Gastrocnemius medialis (tissue), 4 donors: Measurements from ENCODE around the gene PTPA. TPM values are rescaled to one million over a fixed set of nuclear protein-coding genes. Genes with fewer than 3 reads are reported as not detected.

Source experiments
- ATAC-seq, 2 donors: fragments of 150-250 bp; one replicate each; pipeline ENCODE4 v1.9.1; 2016
- DNase-seq, 2 donors: peaks; one replicate each; pipeline ENCODE4 v3.0.0-alpha.2; 2019
- H3K27ac ChIP-seq, 4 donors: fragments of 200-600 bp; sonication (generic); 1 replicate in 1 of 4; 2 replicates in 3 of 4; pipeline ENCODE4 v1.5.1; 2016 to 2018; ENCODE audit warnings: mild to moderate bottlenecking in 2 of 4, moderate library complexity in 1 of 4
- H3K27me3 ChIP-seq, 3 donors: fragments of 200-600 bp; sonication (generic) in 2 of 3; 1 replicate in 1 of 3; 2 replicates in 2 of 3; pipeline versions ENCODE4 v1.5.1 to v1.6.0; 2016 to 2019; ENCODE audit warnings: mild to moderate bottlenecking in 1 of 3, moderate library complexity in 1 of 3
- H3K36me3 ChIP-seq, 2 donors: fragments of 200-600 bp; sonication (generic) in 1 of 2; one replicate each; pipeline ENCODE4 v1.5.1; 2017 to 2018
- H3K4me1 ChIP-seq, 2 donors: fragments of 200-600 bp; sonication (generic) in 1 of 2; one replicate each; pipeline ENCODE4 v1.5.1; 2016 to 2017; ENCODE audit warnings: mild to moderate bottlenecking in 2 of 2
- H3K4me3 ChIP-seq, 4 donors: fragments of 200-600 bp; sonication (generic) in 3 of 4; 1 replicate in 1 of 4; 2 replicates in 3 of 4; pipeline ENCODE4 v1.5.1; 2016 to 2019; ENCODE audit warnings: mild to moderate bottlenecking in 2 of 4
- H3K9me3 ChIP-seq, 3 donors: fragments of 200-600 bp; sonication (generic) in 2 of 3; 1 replicate in 1 of 3; 2 replicates in 2 of 3; pipeline ENCODE4 v1.5.1; 2016 to 2019
- POLR2A ChIP-seq, 2 donors: fragments of 450-650 bp; IDR thresholded peaks; one replicate each; pipeline ENCODE4 v1.6.1; 2017; ENCODE audit warnings: antibody characterized with exemption in 2 of 2, mild to moderate bottlenecking in 2 of 2, moderate library complexity in 2 of 2
- in situ Hi-C, 4 donors: fragments of 200-750 bp; cut with MboI; loops; one replicate each; pipeline versions ENCODE4 v1.15.0 to v1.8.0; 2017; ENCODE audit warnings: low sequenced_read_pairs in 4 of 4
- intact Hi-C: fragments of 100-400 bp; cut with DNase I; formaldehyde crosslinking; loops from one replicate; pipeline ENCODE4 v1.15.1; 2023; ENCODE audit warnings: low total_unique reads
- total RNA-seq, 4 donors: library from RNA; depleted of rRNA; stranded (reverse); fragments of >200 nt; gene quantifications; one replicate each; pipeline versions ENCODE4 v1.1.0 to v1.2.3, GENCODE V29; 2016
- TF ChIP-seq, protein P1 (sequence below), 5 experiments: fragments of 450-650 bp in 3 of 5; fragments of 200-600 bp in 2 of 5; sonication (generic) in 2 of 5; IDR thresholded peaks in 4 of 5; conservative IDR thresholded peaks in 1 of 5; 1 replicate in 4 of 5; 2 replicates in 1 of 5; pipeline ENCODE4 v1.5.1; 2016 to 2019; ENCODE audit warnings: antibody characterized with exemption in 5 of 5, mild to moderate bottlenecking in 3 of 5, moderate library complexity in 3 of 5

PTPA gene
- total RNA-seq, 4 donors from 2014 or later = 37.6 to 71.6 (median 53.5) TPM

DNA sequence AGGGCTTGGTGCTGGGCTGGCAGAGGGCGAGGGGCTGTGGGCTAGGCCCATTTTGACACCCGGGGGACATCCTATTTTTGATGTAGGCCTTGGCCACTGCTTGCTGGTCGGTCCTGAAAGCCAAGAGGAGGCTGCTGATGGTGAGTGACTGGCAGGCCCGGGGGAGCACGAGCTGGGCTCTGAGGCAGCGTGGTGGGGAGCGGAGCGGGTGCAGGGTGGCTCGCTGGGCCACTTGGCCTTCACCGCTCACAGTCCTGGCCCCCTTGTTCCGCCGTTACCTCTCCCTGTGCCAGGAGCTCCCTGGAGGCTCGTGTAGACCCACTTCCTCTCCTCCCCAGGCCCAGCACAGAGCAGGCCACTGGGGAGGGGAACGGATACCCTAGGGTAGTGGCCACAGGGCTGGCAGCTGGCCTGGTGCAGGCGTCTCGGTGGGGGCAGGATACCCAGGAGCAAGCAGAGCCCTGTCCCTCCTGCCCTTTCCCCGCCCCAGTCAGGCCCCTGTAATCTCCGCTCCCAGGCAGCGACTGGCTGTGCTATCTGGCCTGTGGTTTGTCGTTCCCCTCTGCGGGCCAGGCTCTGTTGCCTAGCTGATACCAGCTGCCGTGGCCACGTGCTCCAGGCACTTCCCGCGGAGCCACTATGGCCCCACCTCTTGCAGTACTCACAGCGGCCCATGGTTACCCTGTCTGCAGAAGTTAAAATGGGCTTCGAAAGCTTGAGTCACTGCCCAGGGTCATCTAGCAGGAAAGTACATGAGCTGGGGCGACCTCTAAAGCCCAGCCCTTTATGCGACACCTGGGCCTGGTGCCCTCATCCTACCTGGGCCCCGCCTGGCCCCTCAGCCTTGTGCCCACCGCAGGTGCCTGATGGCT is 42.0 kb upstream of the PTPA start:
- in situ Hi-C loops (no loop called here), intact Hi-C loops (no loop called here)
- Histone ChIP-seq H3K4me3 (no peak overlapping the region), H3K9me3 (no peaks in the 10 kb centered on the region), H3K27ac (peak overlapping the region; percentile 18 to 76 (median 62)), H3K36me3 (peaks cover 0 to 45% of the 10 kb centered on the region in 2 donors), H3K27me3 (no peaks in the 10 kb centered on the region), H3K4me1 (no peaks in the 10 kb centered on the region)
- no peak for TF ChIP-seq POLR2A (IDR thresholded peaks at IDR 0.05)
- TF ChIP-seq, protein P1, sequence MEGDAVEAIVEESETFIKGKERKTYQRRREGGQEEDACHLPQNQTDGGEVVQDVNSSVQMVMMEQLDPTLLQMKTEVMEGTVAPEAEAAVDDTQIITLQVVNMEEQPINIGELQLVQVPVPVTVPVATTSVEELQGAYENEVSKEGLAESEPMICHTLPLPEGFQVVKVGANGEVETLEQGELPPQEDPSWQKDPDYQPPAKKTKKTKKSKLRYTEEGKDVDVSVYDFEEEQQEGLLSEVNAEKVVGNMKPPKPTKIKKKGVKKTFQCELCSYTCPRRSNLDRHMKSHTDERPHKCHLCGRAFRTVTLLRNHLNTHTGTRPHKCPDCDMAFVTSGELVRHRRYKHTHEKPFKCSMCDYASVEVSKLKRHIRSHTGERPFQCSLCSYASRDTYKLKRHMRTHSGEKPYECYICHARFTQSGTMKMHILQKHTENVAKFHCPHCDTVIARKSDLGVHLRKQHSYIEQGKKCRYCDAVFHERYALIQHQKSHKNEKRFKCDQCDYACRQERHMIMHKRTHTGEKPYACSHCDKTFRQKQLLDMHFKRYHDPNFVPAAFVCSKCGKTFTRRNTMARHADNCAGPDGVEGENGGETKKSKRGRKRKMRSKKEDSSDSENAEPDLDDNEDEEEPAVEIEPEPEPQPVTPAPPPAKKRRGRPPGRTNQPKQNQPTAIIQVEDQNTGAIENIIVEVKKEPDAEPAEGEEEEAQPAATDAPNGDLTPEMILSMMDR (IDR thresholded peaks at IDR 0.05 in 4 of 5, conservative IDR thresholded peaks at IDR 0.05 in 1 of 5) = no peak
- peak; percentile 52 to 75 for DNase-seq
- ATAC-seq = peak; percentile 73 to 86

DNA sequence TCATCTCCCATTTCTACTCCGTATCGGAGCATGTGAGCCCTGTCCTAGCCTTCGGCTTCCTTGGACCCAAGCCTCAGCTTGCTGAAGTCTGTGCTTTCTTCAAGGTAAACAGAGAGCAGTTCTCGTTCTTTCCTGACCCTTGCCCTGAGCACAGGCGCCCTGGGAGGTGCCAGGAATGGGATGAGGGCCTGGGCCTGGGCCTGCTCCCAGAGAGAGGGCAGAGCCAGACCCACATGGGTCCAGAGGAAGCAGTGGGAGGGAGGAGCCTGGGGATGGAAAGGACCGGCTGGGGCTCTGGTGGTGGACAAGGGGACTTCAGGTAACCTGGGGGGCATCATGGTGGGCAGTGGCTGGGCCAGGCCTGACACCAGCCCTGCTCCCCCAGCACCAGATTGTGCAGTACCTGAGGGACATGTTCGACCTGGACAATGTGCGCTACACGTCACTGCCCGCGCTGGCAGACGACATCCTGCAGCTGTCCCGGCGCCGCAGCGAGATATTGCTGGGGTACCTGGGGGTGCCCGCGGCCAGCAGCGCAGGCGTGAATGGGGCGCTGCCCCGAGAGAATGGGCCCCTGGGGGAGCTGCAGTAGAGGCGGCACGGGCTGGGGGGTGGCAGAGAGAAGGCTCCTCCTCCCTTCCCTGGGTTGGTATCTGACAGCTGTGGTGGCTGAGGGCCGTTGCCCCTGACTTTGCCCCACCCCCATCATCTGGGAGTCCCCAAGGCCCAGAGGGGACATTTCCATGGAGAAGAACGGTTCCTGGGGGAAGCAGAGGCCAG is 41.2 kb upstream of the PTPA start:
- ATAC-seq (peak in 1 of 2 donors; percentile 2), DNase-seq (no peak)
- Histone ChIP-seq H3K4me3 (no peak overlapping the region), H3K4me1 (no peaks in the 10 kb centered on the region), H3K27ac (peak overlapping the region in 3 of 4 donors; percentile 50 to 76 (median 73)), H3K36me3 (peaks cover 0 to 40% of the 10 kb centered on the region in 2 donors), H3K9me3 (no peaks in the 10 kb centered on the region), H3K27me3 (no peaks in the 10 kb centered on the region)
- no peak for TF ChIP-seq POLR2A (IDR thresholded peaks at IDR 0.05)
- TF ChIP-seq, protein P1 (IDR thresholded peaks at IDR 0.05 in 4 of 5, conservative IDR thresholded peaks at IDR 0.05 in 1 of 5) = no peak
- in situ Hi-C loops = no loop called here
- intact Hi-C loops = no loop called here

DNA sequence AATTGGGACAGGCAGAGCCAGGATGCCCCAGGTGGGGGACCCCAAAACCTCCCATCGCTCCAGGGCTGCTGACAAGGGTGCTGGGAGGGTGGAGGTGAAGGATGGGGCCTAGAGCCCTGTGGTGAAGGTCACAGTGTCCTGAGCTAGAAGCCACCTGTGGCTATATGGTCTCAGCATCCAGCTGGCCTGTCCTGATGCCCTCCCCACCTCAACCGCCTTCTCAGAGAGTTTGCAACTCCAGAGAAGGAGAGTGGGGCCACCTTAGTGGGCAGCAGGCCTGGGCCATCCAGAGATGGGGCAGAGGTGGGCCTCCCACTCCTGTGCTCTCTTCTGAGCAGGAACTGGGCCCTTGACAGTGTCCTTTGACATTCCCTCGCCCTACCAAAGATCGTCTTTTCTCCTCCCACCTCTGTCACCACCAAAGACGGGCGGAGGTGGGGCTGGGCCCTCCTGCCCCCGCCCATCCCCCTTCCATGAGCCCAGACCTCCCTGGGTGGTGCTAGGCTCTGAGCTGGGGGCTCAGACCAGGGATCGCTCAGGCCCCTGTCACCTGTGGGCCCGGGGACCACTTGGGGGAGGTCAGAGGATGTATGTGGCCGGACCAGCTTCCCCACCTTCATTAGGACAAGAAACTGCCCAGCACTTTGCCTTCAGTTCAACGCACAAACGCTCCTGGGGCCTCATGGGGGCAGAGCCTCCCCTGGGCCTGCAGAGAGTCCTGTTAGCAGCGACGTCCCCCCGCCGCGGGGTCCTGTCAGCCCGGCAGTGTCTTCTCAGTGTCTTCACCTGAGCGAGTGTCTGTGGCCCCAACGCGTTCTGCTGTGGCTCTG is 40.3 kb upstream of the PTPA start:
- intact Hi-C loops (no loop called here), in situ Hi-C loops (no loop called here)
- Histone ChIP-seq H3K4me3 (no peak overlapping the region), H3K9me3 (no peaks in the 10 kb centered on the region), H3K36me3 (peaks cover 0 to 32% of the 10 kb centered on the region in 2 donors), H3K27me3 (no peaks in the 10 kb centered on the region), H3K4me1 (no peaks in the 10 kb centered on the region), H3K27ac (no peak overlapping the region)
- DNase-seq (no peak), ATAC-seq (no peak)
- TF ChIP-seq POLR2A (IDR thresholded peaks at IDR 0.05) = no peak
- TF ChIP-seq, protein P1 (IDR thresholded peaks at IDR 0.05 in 4 of 5, conservative IDR thresholded peaks at IDR 0.05 in 1 of 5) = no peak

DNA sequence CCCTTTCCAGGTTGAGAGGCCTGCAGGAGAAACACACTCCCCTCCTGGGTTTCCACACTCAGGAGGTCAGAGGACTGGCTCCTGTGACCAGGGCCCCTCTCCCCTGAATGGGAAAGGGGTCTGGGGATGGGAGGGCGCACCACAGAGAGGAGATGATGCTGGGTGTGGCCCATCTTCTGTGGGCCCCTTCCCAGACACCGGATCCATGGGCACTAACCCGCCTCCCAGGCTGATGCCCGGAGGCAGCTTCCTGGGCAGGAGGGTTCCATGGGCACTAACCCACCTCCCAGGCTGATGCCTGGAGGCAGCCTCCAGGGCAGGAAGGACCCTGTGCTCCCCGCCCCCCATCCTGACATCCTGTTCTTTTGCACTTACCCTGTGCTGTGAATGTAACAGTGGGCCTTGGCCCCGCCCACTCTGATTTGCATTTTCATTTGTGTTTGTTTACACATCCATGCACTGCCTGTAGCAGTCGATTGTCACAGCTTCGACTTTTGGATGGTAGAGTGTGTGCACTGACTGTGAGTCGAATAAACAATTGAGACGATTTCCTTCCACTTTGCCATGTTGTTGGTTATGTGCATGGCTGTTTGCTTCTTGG is 39.6 kb upstream of the PTPA start:
- intact Hi-C loops = no loop called here

More for the DNA sequence above, 39.6 kb upstream of the PTPA start:
- TF ChIP-seq, protein P1 (IDR thresholded peaks at IDR 0.05 in 4 of 5, conservative IDR thresholded peaks at IDR 0.05 in 1 of 5) = no peak
- no peak for TF ChIP-seq POLR2A (IDR thresholded peaks at IDR 0.05)
- DNase-seq = no peak
- H3K4me1 ChIP-seq = no peaks in the 10 kb centered on the region
- no peak for ATAC-seq
- H3K27me3 ChIP-seq = no peaks in the 10 kb centered on the region
- in situ Hi-C loops = no loop called here
- H3K9me3 ChIP-seq = no peaks in the 10 kb centered on the region
- no peak overlapping the region for H3K27ac ChIP-seq
- H3K36me3 ChIP-seq = peaks cover 0 to 28% of the 10 kb centered on the region in 2 donors
- no peak overlapping the region for H3K4me3 ChIP-seq
